GM19351 (cell line): Measurements from ENCODE around the gene TMEM253.

ENCODE experiments used
- ATAC-seq: cut with Tn5 transposase; IDR thresholded peaks from one replicate; pipeline ENCODE4 v1.9.1; 2021; ENCODE audit warnings: mild to moderate bottlenecking, moderate library complexity; ENCODE audit not compliant: unreplicated experiment

The TMEM253 gene

DNA sequence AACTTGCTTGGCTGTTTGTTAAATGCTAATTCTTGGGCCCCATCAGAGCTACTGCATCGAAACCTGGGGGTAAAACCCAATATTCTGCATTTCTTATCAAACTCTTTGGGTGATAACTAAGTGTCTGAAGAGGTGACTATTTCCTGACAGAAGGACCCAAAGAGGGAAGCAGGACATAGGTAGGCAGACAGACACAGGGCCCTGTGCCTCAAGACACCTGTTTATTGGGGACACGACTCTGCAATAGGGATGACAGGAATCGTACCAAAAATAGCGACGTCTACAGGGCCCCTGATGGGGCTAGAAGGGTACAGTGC is 11.0 kb upstream of the TMEM253 start:
- no peak for ATAC-seq

DNA sequence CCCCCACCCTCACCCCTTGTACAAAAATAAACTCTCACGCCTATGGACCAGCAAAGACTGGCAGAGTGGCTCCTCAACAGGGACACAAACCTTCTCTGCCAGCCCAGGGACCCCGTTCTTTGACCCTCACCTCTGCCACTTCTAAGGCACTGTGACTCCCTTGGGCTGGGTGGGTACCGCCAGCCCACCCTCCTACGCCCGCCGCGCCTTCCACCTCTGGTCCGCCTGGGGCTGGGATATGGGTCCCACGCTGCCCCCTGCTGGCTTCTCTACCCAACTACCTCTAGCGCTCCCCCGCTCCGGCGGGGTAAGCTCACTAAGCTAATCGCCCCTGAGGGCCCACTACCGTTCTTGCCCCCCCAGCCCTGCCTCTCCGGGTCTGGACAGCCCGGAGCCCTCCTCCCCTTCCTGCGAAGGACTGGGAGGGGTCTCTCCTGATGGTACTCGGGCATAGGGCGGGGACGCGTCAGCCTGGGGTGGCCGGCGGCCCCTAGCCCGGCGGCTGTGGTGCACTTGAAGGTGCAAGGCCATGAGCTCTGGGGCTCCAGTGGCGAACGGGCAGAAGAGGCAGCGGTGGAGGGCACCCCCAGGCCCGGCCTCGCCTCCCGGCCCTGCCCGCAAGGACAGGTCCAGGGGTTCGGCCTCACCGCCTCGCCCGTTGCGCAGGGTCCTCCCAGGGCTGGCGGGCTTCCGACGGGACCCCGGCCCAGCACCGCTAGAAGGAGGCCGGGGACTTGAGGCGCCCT is 10.5 kb upstream of the TMEM253 start:
- no peak for ATAC-seq

DNA sequence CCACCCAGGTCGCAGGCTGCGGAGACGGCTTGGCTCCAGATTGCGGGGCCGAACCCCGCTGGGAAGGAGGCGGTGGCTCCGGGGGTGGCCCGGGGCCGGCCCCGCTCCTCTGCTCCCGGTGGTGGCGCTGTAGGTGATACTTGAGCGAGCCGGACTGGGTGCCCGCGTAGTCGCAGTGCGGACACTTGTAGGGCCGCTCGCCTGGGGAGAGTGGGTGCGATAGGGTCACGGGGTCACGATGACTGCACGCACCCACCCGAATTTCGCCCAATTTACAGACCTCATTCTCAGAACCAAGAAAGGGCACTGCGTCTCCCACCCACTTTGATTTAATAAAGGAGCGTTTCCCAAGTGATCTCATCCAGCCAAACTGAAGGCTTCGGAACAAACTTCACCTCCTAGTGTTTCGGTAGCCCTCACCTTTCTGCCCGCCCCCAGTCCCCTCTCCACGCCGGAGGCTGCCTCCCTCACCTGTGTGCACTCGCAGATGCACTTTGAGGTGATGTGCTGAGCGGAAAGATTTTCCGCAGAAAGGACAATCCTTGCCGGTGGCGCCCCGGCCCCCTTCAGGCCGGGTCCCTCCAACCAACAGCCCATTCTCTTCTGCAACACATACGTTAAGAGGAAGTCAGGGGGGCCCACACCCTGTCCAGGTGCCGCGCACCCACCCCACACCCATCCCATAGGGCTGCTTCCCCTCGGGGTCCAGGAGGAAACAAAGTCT is 9.8 kb upstream of the TMEM253 start:
- ATAC-seq: no peak

GRCh38 chr14:21091821-21092272 is 9.0 kb upstream of the TMEM253 start:
- ATAC-seq: no peak

- peak; percentile 95 for ATAC-seq
These were observed 8.4 kb upstream of the TMEM253 start for GRCh38 chr14:21092273-21093011.

DNA sequence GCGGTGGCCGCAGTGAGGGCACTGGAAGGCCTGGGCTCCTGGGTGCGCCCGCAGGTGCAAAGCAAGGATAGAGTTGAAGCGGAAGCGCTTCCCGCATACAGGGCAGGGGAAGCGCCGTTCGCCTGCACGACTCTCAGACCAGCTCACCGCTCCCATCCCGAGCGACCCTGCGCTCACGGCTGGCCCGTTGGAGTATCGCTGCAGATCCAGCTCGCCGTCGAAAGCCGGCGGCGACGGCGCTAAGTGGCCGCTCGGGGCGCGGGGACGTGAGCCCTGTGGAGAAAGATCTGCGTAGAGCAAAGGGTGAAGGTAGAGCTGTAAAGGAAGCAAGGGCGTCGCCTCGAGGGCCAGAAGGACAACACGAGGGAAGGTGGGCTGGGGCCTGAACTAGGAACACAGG is 7.8 kb upstream of the TMEM253 start:
- no peak for ATAC-seq

- ATAC-seq: no peak
These were observed 6.8 kb upstream of the TMEM253 start for GRCh38 chr14:21093769-21094681.

GRCh38 chr14:21095430-21096205 is 5.2 kb upstream of the TMEM253 start:
- no peak for ATAC-seq

GRCh38 chr14:21096438-21096837 is 4.4 kb upstream of the TMEM253 start:
- no peak for ATAC-seq

- ATAC-seq: no peak
These were observed 3.8 kb upstream of the TMEM253 start for GRCh38 chr14:21096978-21097635.

DNA sequence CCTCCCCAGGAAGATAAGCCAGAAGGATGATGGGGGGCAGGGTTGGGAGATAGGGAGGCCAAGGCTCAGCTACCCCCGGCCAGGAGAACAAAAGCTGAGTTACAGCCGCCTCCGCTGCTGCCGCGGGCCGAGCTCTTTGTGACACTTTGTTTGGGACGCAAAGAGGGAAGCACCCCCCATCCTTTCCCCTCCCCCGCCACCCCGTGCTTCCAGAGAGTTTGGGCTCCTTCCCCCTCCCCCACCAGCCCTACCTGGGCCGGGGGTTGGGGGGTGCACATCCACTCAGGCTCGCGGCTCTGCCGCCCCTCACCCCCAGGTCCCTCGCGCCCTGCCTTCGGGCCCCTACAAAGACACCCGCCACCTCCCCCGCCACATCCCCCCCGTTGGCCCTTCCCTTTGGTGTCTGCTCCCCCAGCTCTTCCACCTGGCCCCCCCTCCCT is 3.2 kb upstream of the TMEM253 start:
- no peak for ATAC-seq

- ATAC-seq: no peak
These were observed 2.6 kb upstream of the TMEM253 start, which contains the start of gene ZNF219 for GRCh38 chr14:21098076-21098891. Gene ZNF219 (minus strand): TSS chr14:21098655. CDS start chr14:21093591, 5,064 bp downstream.

GRCh38 chr14:21098892-21099595 is 1.8 kb upstream of the TMEM253 start:
- no peak for ATAC-seq

DNA sequence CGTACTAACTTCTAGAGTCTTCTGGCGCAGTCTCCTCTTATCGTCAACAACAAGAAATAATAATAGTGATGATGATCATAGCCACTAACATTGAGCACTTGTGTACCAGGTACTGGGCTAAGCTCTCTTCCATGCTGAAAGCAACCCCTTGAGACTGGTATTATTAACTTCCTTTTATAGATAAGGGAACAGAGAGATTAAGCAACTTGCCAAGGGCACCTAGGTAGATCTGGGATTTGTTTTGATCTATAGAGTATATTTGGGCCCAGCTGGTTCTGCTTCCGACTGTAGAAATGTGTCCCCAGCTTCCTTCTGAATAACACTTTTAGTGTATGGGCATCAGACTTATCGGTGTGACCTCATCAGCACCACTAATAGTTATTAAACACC is 1.3 kb upstream of the TMEM253 start:
- no peak for ATAC-seq

- ATAC-seq: no peak
These were observed 1.0 kb downstream of the TMEM253 start for GRCh38 chr14:21101802-21102413.

- ATAC-seq: no peak
These were observed 1.9 kb downstream of the TMEM253 start for GRCh38 chr14:21102521-21103410.

DNA sequence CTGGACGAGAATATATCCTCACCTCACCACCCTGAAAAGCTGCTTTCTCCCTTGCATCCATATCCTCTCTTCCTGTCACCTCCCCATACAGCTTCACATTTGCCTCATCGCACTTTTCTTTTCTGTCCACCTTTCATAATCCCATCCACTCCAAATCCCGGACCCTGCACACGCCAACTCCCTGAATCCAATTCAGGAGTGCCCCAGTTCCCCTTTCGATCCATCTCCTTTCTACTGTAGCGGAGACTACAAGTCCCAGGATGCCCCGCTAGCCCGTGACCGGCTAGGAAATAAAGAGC is 2.5 kb downstream of the TMEM253 start:
- peak; percentile 1 for ATAC-seq
